Measurements from ENCODE around the gene CCNC.

DNA sequence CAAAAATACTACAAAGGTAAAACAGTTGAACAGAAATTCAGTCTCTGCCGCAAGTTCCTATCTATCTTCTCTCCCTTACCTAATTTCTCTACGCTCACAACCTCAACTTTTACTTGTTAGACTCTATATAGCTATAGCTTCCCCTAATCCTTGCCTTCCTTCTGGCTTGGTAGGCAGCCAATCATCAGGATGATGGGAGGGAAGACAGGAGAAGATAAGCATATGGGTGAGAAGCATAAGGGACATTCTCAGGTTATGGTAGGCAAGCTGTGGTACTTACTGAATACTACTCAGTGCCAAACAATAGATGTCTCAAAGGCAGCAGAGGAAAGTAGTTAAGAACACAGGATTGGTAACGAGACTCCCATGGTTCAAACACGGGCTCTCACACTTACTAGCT, 7.8 kb downstream of the CCNC start:
- TF ChIP-seq, protein P1, sequence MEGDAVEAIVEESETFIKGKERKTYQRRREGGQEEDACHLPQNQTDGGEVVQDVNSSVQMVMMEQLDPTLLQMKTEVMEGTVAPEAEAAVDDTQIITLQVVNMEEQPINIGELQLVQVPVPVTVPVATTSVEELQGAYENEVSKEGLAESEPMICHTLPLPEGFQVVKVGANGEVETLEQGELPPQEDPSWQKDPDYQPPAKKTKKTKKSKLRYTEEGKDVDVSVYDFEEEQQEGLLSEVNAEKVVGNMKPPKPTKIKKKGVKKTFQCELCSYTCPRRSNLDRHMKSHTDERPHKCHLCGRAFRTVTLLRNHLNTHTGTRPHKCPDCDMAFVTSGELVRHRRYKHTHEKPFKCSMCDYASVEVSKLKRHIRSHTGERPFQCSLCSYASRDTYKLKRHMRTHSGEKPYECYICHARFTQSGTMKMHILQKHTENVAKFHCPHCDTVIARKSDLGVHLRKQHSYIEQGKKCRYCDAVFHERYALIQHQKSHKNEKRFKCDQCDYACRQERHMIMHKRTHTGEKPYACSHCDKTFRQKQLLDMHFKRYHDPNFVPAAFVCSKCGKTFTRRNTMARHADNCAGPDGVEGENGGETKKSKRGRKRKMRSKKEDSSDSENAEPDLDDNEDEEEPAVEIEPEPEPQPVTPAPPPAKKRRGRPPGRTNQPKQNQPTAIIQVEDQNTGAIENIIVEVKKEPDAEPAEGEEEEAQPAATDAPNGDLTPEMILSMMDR (conservative IDR thresholded peaks at IDR 0.05), result no peak
- no peak for TF ChIP-seq ZFX (IDR thresholded peaks at IDR 0.05)

Measured in C4-2B (cell line).